ENCODE results near the gene PLEKHO1. TPM values are rescaled to one million over a fixed set of nuclear protein-coding genes. Genes with fewer than 3 reads are reported as not detected.
A peak's percentile ranks its signal among the peaks of the same experiment; 100 is the strongest.

The PLEKHO1 gene
- total and polyA plus RNA-seq, 12 donors: 29.3 to 221 (median 59.7) TPM

DNA sequence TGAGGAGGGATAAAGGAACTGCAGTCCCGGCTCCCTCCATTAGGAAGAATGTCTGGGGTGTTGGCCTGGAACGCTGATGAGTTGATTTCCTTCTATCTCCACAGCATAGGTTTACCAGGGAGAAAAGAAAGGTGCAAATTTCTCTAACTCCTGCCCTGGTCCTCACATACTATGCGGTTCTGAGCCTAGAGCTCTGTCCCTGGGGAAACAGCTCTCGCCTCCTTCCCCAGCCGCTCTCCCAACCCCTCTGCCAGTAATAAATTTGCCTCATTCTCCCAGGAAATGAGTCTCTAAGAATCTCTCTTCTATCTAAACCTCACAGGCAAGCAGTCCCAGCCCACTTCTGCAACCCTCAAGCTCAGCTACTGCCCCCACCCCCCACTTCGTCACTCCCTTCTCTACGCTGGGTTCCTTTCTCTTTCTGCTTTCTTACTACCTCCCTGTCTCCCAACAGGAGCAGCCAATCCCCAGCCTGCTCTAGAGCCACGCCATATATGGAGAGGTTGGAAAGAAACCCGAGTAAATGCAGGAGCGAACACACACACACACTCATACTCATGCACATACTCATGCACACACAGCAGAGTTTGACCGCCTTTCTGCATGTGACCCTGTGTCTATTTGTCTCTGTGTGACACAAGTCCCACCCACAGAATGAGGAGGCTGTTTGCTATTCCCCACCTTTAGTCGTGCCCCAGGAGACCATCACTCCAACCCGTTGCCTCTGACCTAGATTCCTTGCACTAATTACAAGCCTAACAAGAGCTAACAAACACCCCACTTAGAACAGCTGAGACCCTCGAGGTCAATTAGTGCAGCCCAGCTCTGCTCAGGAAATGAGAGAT is 13.4 kb downstream of the PLEKHO1 start:
- H3K4me3 ChIP-seq: peak overlapping the region in 8 of 10 donors; percentile 13 to 46 (median 30)
- intact Hi-C loops (cut with DNase I): loop anchor here in 2 of 10 donors (5.0 to 10.0 kb wide), 2 partner anchors 81 to 198 kb away; no protein-coding TSS in a partner anchor
- peak in 1 of 9 donors; percentile 5 for TF ChIP-seq CTCF (IDR thresholded peaks at IDR 0.05)
- ATAC-seq (peak; percentile 88 to 93 (median 91)), DNase-seq (peak; percentile 71 to 90)
- 13 to 23% methylated on average over 14 of the region's 14 CpGs for WGBS, 2 donors
- H3K36me3 ChIP-seq: peaks cover 0 to 30% (median 5%) of the 10 kb centered on the region in 9 donors
- no peaks in the 10 kb centered on the region for H3K9me3 ChIP-seq
- H3K27ac ChIP-seq: peak overlapping the region; percentile 76 to 96 (median 90)
- peaks cover 10 to 78% (median 37%) of the 10 kb centered on the region in 9 donors for H3K4me1 ChIP-seq
- H3K27me3 ChIP-seq: no peaks in the 10 kb centered on the region

GRCh38 chr1:150164224-150164623 is 14.5 kb downstream of the PLEKHO1 start:
- H3K4me3 ChIP-seq: no peak overlapping the region
- H3K36me3 ChIP-seq: peaks cover 0 to 18% (median 0%) of the 10 kb centered on the region in 9 donors
- peaks cover 10 to 74% (median 37%) of the 10 kb centered on the region in 9 donors for H3K4me1 ChIP-seq
- H3K27ac ChIP-seq: peak overlapping the region in 9 of 10 donors; percentile 76 to 96 (median 91)
- 81 to 90% methylated on average over 5 of the region's 5 CpGs for WGBS, 2 donors
- intact Hi-C loops (cut with DNase I): loop anchor here in 3 of 10 donors (2.0 to 10.0 kb wide), 3 partner anchors 82 to 199 kb away; no protein-coding TSS in a partner anchor
- H3K27me3 ChIP-seq: no peaks in the 10 kb centered on the region
- DNase-seq (peak in 1 of 2 donors; percentile 36), ATAC-seq (peak in 3 of 8 donors; percentile 11 to 25 (median 19))
- no peak for TF ChIP-seq CTCF (IDR thresholded peaks at IDR 0.05)
- no peaks in the 10 kb centered on the region for H3K9me3 ChIP-seq

DNA sequence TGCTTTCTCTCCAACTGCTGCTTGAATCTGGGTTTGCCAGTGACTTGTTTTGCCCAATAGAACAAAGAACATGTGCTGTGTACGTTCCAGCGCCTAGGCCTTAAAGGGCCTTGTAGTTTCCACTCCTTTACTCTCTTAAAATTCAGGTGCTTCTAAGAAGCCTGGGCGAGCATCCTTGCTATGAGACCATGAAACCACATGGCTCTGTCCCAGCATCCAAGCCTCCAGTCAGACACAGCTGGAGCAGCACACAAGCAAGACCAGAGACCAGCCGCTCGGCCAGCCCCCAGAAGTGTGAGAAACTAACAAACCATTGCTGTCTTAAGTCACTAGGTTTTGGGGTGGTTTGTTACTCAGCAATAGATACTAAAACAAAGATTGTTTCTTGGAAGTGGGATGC is 15.1 kb downstream of the PLEKHO1 start:
- H3K9me3 ChIP-seq: no peaks in the 10 kb centered on the region
- H3K36me3 ChIP-seq: peaks cover 0 to 13% (median 0%) of the 10 kb centered on the region in 9 donors
- intact Hi-C loops (cut with DNase I): loop anchor here in 8 of 10 donors (2.0 to 10.0 kb wide), 6 partner anchors 82 to 202 kb away; no protein-coding TSS in a partner anchor
- WGBS, 2 donors: 83 to 91% methylated on average over 5 of the region's 5 CpGs
- no peak for TF ChIP-seq CTCF (IDR thresholded peaks at IDR 0.05)
- DNase-seq (no peak), ATAC-seq (no peak)
- no peaks in the 10 kb centered on the region for H3K27me3 ChIP-seq
- peaks cover 10 to 69% (median 37%) of the 10 kb centered on the region in 9 donors for H3K4me1 ChIP-seq
- peak overlapping the region in 9 of 10 donors; percentile 33 to 96 (median 91) for H3K27ac ChIP-seq
- no peak overlapping the region for H3K4me3 ChIP-seq
